ENCODE results near the gene POLR1C.

DNA sequence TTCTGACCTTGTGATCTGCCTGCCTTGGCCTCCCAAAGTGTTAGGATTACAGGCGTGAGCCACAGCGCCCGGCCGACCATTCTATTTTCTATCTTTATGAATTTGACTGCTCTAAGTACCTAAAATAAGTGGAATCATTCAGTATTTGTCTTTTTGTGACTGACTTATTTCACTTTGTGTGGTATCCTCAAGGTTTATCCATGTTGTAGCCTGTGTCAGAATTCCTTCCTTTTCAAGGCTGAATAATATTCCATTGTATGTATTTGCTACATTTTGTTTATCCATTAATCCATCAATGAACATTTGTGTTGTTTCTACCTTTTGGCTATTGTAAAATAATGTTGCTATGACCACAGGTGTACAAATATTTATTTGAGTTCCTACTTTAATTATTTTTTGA, 44.4 kb upstream of the POLR1C start:
- no peak for TF ChIP-seq CTCF (IDR thresholded peaks at IDR 0.05)
- TF ChIP-seq POLR2AphosphoS5 (IDR thresholded peaks at IDR 0.05) = no peak
- TF ChIP-seq EP300 (IDR thresholded peaks at IDR 0.05) = no peak
- TF ChIP-seq POLR2A (IDR thresholded peaks at IDR 0.05) = no peak

All from upper lobe of left lung (tissue), 4 donors.